GM23248 (cell line): ENCODE measurements around the gene SLC10A3. TPM values are rescaled to one million over a fixed set of nuclear protein-coding genes. Genes with fewer than 3 reads are reported as not detected.

Source experiments
- DNase-seq: peaks from one replicate; pipeline ENCODE4 v3.0.0-alpha.2; 2015
- H2AFZ ChIP-seq: fragments of 200-600 bp; sonication (generic); 2 replicates; pipeline ENCODE4 v1.6.1; 2016; ENCODE audit warnings: antibody characterized with exemption
- H3F3A ChIP-seq: fragments of 200-600 bp; sonication (generic); 2 replicates; pipeline ENCODE4 v1.6.1; 2016; ENCODE audit warnings: mild to moderate bottlenecking, antibody characterized with exemption, mixed run types; ENCODE audit not compliant: insufficient read depth
- H3K27ac ChIP-seq: fragments of 200-600 bp; sonication (generic); 2 replicates; pipeline ENCODE4 v1.5.1; 2016; ENCODE audit warnings: mild to moderate bottlenecking
- H3K27me3 ChIP-seq: fragments of 200-600 bp; sonication (generic); replicated peaks from 2 replicates; pipeline ENCODE4 v1.6.1; 2016; ENCODE audit warnings: mild to moderate bottlenecking; ENCODE audit not compliant: insufficient read depth
- H3K36me3 ChIP-seq: fragments of 200-600 bp; sonication (generic); 2 replicates; pipeline ENCODE4 v1.6.1; 2016; ENCODE audit warnings: low read depth, mild to moderate bottlenecking
- H3K4me1 ChIP-seq: fragments of 200-600 bp; sonication (generic); 2 replicates; pipeline ENCODE4 v1.6.1; 2016; ENCODE audit warnings: mild to moderate bottlenecking; ENCODE audit not compliant: insufficient read depth
- H3K4me2 ChIP-seq: fragments of 200-600 bp; sonication (generic); one replicate; pipeline ENCODE4 v1.6.1; 2016; ENCODE audit warnings: mild to moderate bottlenecking; ENCODE audit not compliant: unreplicated experiment
- H3K4me3 ChIP-seq: fragments of 200-600 bp; sonication (generic); 2 replicates; pipeline ENCODE4 v1.5.1; 2016; ENCODE audit warnings: mild to moderate bottlenecking
- H3K79me2 ChIP-seq: fragments of 200-600 bp; sonication (generic); 2 replicates; pipeline ENCODE4 v1.6.1; 2016; ENCODE audit warnings: mild to moderate bottlenecking; ENCODE audit not compliant: insufficient read depth
- H3K9ac ChIP-seq: fragments of 200-600 bp; sonication (generic); 2 replicates; pipeline ENCODE4 v1.6.1; 2016; ENCODE audit warnings: mild to moderate bottlenecking
- H3K9me2 ChIP-seq: fragments of 200-600 bp; sonication (generic); 2 replicates; pipeline ENCODE4 v1.6.1; 2016; ENCODE audit warnings: mixed run types, mild to moderate bottlenecking, moderate library complexity; ENCODE audit not compliant: insufficient read depth
- H3K9me3 ChIP-seq: fragments of 200-600 bp; sonication (generic); one replicate; pipeline ENCODE4 v1.6.1; 2017; ENCODE audit warnings: low read depth
- H4K20me1 ChIP-seq: fragments of 200-600 bp; sonication (generic); 2 replicates; pipeline ENCODE4 v1.6.0; 2016; ENCODE audit not compliant: insufficient read depth
- EZH2 ChIP-seq: fragments of 200-600 bp; sonication (generic); IDR thresholded peaks from 2 replicates; pipeline ENCODE4 v1.6.1; 2018; ENCODE audit warnings: antibody characterized with exemption, mild to moderate bottlenecking; ENCODE audit not compliant: insufficient read depth, poor library complexity, severe bottlenecking
- EZH2phosphoT487 ChIP-seq: fragments of 200-600 bp; sonication (generic); IDR thresholded peaks from 2 replicates; pipeline ENCODE4 v1.6.1; 2018; ENCODE audit warnings: antibody characterized with exemption, moderate library complexity, mild to moderate bottlenecking, low read depth; ENCODE audit not compliant: insufficient read depth
- WGBS, 2 experiments: methylation state at CpG; one replicate each; pipeline ENCODE4 v1.1.6; 2015 to 2017; ENCODE audit warnings: low lambda C conversion rate in 2 of 2, low coverage in 1 of 2; ENCODE audit errors: missing lambda C conversion rate in 2 of 2; 5-methylcytosine and 5-hydroxymethylcytosine counted together
- in situ Hi-C: fragments of 300-500 bp; cut with MboI; formaldehyde crosslinking; loops from 2 replicates; pipeline ENCODE4 v1.15.0; 2020
- polyA plus RNA-seq: library from polyadenylated mRNA; unstranded; fragments of >200 nt; fragmentation: Nextera tagmentation; extraction: Ambion mirVana; gene quantifications from 2 replicates; pipeline ENCODE4 v1.2.1, GENCODE V29; 2016
- total RNA-seq: library from RNA; depleted of rRNA; stranded (reverse); fragments of >200 nt; shearing (Covaris generic); gene quantifications from 2 replicates; pipeline ENCODE4 v1.2.3, GENCODE V29; 2014

Gene SLC10A3
- total and polyA plus RNA-seq, 2 experiments from 2014 or later: 50.8 to 61.0 TPM

GRCh38 chrX:154507673-154508383 is 17.4 kb upstream of the SLC10A3 start:
- Histone ChIP-seq H3K4me3 (no peak overlapping the region), H3F3A (no peaks in the 10 kb centered on the region), H3K79me2 (no peaks in the 10 kb centered on the region), H3K4me2 (no peak overlapping the region), H4K20me1 (no peaks in the 10 kb centered on the region), H3K36me3 (no peaks in the 10 kb centered on the region), H2AFZ (no peak overlapping the region), H3K9me2 (no peaks in the 10 kb centered on the region), H3K4me1 (peaks cover 11% of the 10 kb centered on the region), H3K27me3 (no peaks in the 10 kb centered on the region), H3K27ac (no peak overlapping the region), H3K9ac (no peak overlapping the region), H3K9me3 (no peaks in the 10 kb centered on the region)
- in situ Hi-C loops: no loop called here
- WGBS, 2 experiments: 94 to 96% methylated on average over 9 to 21 of the region's 24 CpGs
- no peak for DNase-seq
- TF ChIP-seq EZH2phosphoT487: no peak
- TF ChIP-seq EZH2: no peak

- H4K20me1 ChIP-seq: no peaks in the 10 kb centered on the region
- no peaks in the 10 kb centered on the region for H3K9me3 ChIP-seq
- H3K4me3 ChIP-seq: no peak overlapping the region
- peaks cover 11% of the 10 kb centered on the region for H3K4me1 ChIP-seq
- no peaks in the 10 kb centered on the region for H3K9me2 ChIP-seq
- no peaks in the 10 kb centered on the region for H3F3A ChIP-seq
- H3K27me3 ChIP-seq: no peaks in the 10 kb centered on the region
- no peak overlapping the region for H3K9ac ChIP-seq
- TF ChIP-seq EZH2 (no peak), EZH2phosphoT487 (no peak)
- H3K79me2 ChIP-seq: no peaks in the 10 kb centered on the region
- no peak overlapping the region for H3K4me2 ChIP-seq
- H2AFZ ChIP-seq: no peak overlapping the region
- H3K36me3 ChIP-seq: no peaks in the 10 kb centered on the region
- WGBS, 2 experiments: 84 to 89% methylated on average over 15 to 28 of the region's 37 CpGs
- in situ Hi-C loops: no loop called here
- no peak for DNase-seq
- no peak overlapping the region for H3K27ac ChIP-seq
Observed at GRCh38 chrX:154506483-154507332, 16.3 kb upstream of the SLC10A3 start.

DNA sequence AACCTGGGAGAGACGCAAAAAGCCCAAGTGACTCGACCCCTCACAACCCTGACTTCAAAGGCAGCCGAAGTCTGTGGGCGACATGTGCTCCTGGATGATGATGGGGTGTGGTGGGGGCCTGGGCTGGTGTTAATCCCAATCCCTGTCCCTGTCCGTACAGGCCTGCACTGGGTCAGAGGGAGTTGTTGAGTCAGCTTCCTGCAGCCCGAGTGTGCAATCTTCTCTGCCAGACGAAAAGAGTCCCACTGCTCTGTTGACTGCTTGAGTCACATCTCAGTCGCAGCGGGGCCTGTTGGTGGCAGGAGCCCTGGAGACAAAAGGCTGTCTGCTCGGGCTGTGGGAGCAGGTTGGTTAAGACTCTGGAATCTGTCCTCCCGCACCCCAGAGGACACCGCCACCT is 15.3 kb upstream of the SLC10A3 start:
- DNase-seq: peak; percentile 75

GRCh38 chrX:154502989-154503388 is 12.6 kb upstream of the SLC10A3 start:
- TF ChIP-seq EZH2phosphoT487 (no peak), EZH2 (no peak)
- no peaks in the 10 kb centered on the region for H3K27me3 ChIP-seq
- H3K36me3 ChIP-seq: no peaks in the 10 kb centered on the region
- no peak overlapping the region for H3K9ac ChIP-seq
- H3K4me3 ChIP-seq: no peak overlapping the region
- H3K4me2 ChIP-seq: no peak overlapping the region
- DNase-seq: no peak
- WGBS, 2 experiments: 33 to 36% methylated on average over 3 of the region's 3 CpGs
- H4K20me1 ChIP-seq: no peaks in the 10 kb centered on the region
- in situ Hi-C loops: no loop called here
- no peaks in the 10 kb centered on the region for H3K9me2 ChIP-seq
- peaks cover 11% of the 10 kb centered on the region for H3K4me1 ChIP-seq
- H3K9me3 ChIP-seq: no peaks in the 10 kb centered on the region
- no peak overlapping the region for H2AFZ ChIP-seq
- no peaks in the 10 kb centered on the region for H3F3A ChIP-seq
- no peak overlapping the region for H3K27ac ChIP-seq
- H3K79me2 ChIP-seq: no peaks in the 10 kb centered on the region

More for the DNA sequence above, 15.3 kb upstream of the SLC10A3 start:
- Histone ChIP-seq H3K9ac (peak overlapping the region; percentile 14; the same call in 1 of the 2 replicates), H3K9me2 (no peaks in the 10 kb centered on the region), H3K27ac (peak overlapping the region; percentile 70), H3K27me3 (no peaks in the 10 kb centered on the region), H3K4me2 (no peak overlapping the region), H3K79me2 (no peaks in the 10 kb centered on the region), H2AFZ (no peak overlapping the region), H3K4me3 (no peak overlapping the region), H3K36me3 (no peaks in the 10 kb centered on the region), H4K20me1 (no peaks in the 10 kb centered on the region), H3K4me1 (peaks cover 11% of the 10 kb centered on the region), H3K9me3 (no peaks in the 10 kb centered on the region), H3F3A (no peaks in the 10 kb centered on the region)
- TF ChIP-seq EZH2phosphoT487: no peak
- in situ Hi-C loops: no loop called here
- WGBS, 2 experiments: 21 to 27% methylated on average over 9 to 11 of the region's 12 CpGs
